GM19324 (cell line): ENCODE results near the gene ADGRL2.
"Not testable (repeated sequence)": the region's sequence is repeated elsewhere in the genome, so short reads cannot be mapped to it uniquely, and the experiment has no call there.

ENCODE experiments used
- ATAC-seq: cut with Tn5 transposase; IDR thresholded peaks from one replicate; pipeline ENCODE4 v1.9.1; 2021; ENCODE audit warnings: mild to moderate bottlenecking, moderate library complexity; ENCODE audit not compliant: unreplicated experiment, low FRiP score

Gene ADGRL2

GRCh38 chr1:81844477-81844876, 43.7 kb downstream of the ADGRL2 start:
- ATAC-seq = no peak

GRCh38 chr1:81846630-81847029, 45.9 kb downstream of the ADGRL2 start:
- ATAC-seq = no peak

GRCh38 chr1:81847063-81847462, 46.3 kb downstream of the ADGRL2 start:
- no peak for ATAC-seq

- no peak for ATAC-seq
Observed at GRCh38 chr1:81848880-81849682, 48.3 kb downstream of the ADGRL2 start.

GRCh38 chr1:81850031-81850430, 49.3 kb downstream of the ADGRL2 start:
- no peak for ATAC-seq

- no peak for ATAC-seq
Observed at GRCh38 chr1:81850495-81850894, 49.8 kb downstream of the ADGRL2 start.

- ATAC-seq = no peak
Observed at GRCh38 chr1:81851217-81851616, 50.5 kb downstream of the ADGRL2 start.

GRCh38 chr1:81852961-81853360, 52.2 kb downstream of the ADGRL2 start:
- ATAC-seq = no peak

- no peak for ATAC-seq
Observed at GRCh38 chr1:81867235-81867634, 66.5 kb downstream of the ADGRL2 start.

- no peak for ATAC-seq
Observed at GRCh38 chr1:81869307-81869706, 68.6 kb downstream of the ADGRL2 start.

- not testable (repeated sequence) for ATAC-seq
Observed at GRCh38 chr1:81871091-81871490, 70.4 kb downstream of the ADGRL2 start.

GRCh38 chr1:81873946-81874345, 73.2 kb downstream of the ADGRL2 start:
- no peak for ATAC-seq

- ATAC-seq = no peak
Observed at GRCh38 chr1:81874461-81874860, 73.7 kb downstream of the ADGRL2 start.

- no peak for ATAC-seq
Observed at GRCh38 chr1:81874940-81875339, 74.2 kb downstream of the ADGRL2 start.

GRCh38 chr1:81876901-81877733, 76.4 kb downstream of the ADGRL2 start:
- no peak for ATAC-seq

GRCh38 chr1:81877940-81878339, 77.2 kb downstream of the ADGRL2 start:
- ATAC-seq = no peak

GRCh38 chr1:81878538-81878937, 77.8 kb downstream of the ADGRL2 start:
- no peak for ATAC-seq

- ATAC-seq = no peak
Observed at GRCh38 chr1:81880781-81881180, 80.0 kb downstream of the ADGRL2 start.

- ATAC-seq = no peak
Observed at GRCh38 chr1:81885291-81885690, 84.6 kb downstream of the ADGRL2 start.

GRCh38 chr1:81886292-81886691, 85.6 kb downstream of the ADGRL2 start:
- ATAC-seq = not testable (repeated sequence)

- no peak for ATAC-seq
Observed at GRCh38 chr1:81887421-81888144, 86.8 kb downstream of the ADGRL2 start.
